Measurements from ENCODE around the gene TFCP2L1. TPM values are rescaled to one million over a fixed set of nuclear protein-coding genes. Genes with fewer than 3 reads are reported as not detected.

TFCP2L1 gene
- total RNA-seq, 1 donor from 2014 or later = 0.54 TPM

- Mint-ChIP-seq H3K4me1 (no peaks in the 10 kb centered on the region), H3K27ac (no peak overlapping the region), H3K27me3 (ENCODE audit: low read depth) (peaks cover 7% of the 10 kb centered on the region), H3K4me3 (no peak overlapping the region), H3K9me3 (no peaks in the 10 kb centered on the region), H3K36me3 (no peaks in the 10 kb centered on the region)
- DNase-seq (ENCODE audit: low spot score in 2 of 2, unreplicated experiment in 2 of 2) = no peak
- TF ChIP-seq CTCF (IDR thresholded peaks at IDR 0.05; ENCODE audit: unreplicated experiment) = no peak
Observed at GRCh38 chr2:121186261-121186660, 98.7 kb downstream of the TFCP2L1 start.

GRCh38 chr2:121185571-121186074, 99.4 kb downstream of the TFCP2L1 start:
- peaks cover 7% of the 10 kb centered on the region for H3K27me3 Mint-ChIP-seq (ENCODE audit: low read depth)
- TF ChIP-seq CTCF (IDR thresholded peaks at IDR 0.05; ENCODE audit: unreplicated experiment) = no peak
- no peaks in the 10 kb centered on the region for H3K4me1 Mint-ChIP-seq
- H3K36me3 Mint-ChIP-seq = no peaks in the 10 kb centered on the region
- H3K4me3 Mint-ChIP-seq = no peak overlapping the region
- no peaks in the 10 kb centered on the region for H3K9me3 Mint-ChIP-seq
- no peak overlapping the region for H3K27ac Mint-ChIP-seq
- no peak for DNase-seq (ENCODE audit: low spot score in 2 of 2, unreplicated experiment in 2 of 2)

- Mint-ChIP-seq H3K27ac (no peak overlapping the region), H3K4me3 (no peak overlapping the region), H3K36me3 (no peaks in the 10 kb centered on the region), H3K4me1 (no peaks in the 10 kb centered on the region), H3K27me3 (ENCODE audit: low read depth) (peaks cover 7% of the 10 kb centered on the region), H3K9me3 (no peaks in the 10 kb centered on the region)
- no peak for TF ChIP-seq CTCF (IDR thresholded peaks at IDR 0.05; ENCODE audit: unreplicated experiment)
- DNase-seq (ENCODE audit: low spot score in 2 of 2, unreplicated experiment in 2 of 2) = no peak
Observed at GRCh38 chr2:121185111-121185510, 99.9 kb downstream of the TFCP2L1 start.

- no peak for DNase-seq (ENCODE audit: low spot score in 2 of 2, unreplicated experiment in 2 of 2)
- no peak for TF ChIP-seq CTCF (IDR thresholded peaks at IDR 0.05; ENCODE audit: unreplicated experiment)
- no peak overlapping the region for H3K27ac Mint-ChIP-seq
- H3K9me3 Mint-ChIP-seq = no peaks in the 10 kb centered on the region
- H3K4me1 Mint-ChIP-seq = no peaks in the 10 kb centered on the region
- no peak overlapping the region for H3K4me3 Mint-ChIP-seq
- peaks cover 7% of the 10 kb centered on the region for H3K27me3 Mint-ChIP-seq (ENCODE audit: low read depth)
- H3K36me3 Mint-ChIP-seq = no peaks in the 10 kb centered on the region
Observed at GRCh38 chr2:121184248-121184862, 100.6 kb downstream of the TFCP2L1 start.

GRCh38 chr2:121182520-121182919, 102.5 kb downstream of the TFCP2L1 start:
- DNase-seq (ENCODE audit: low spot score in 2 of 2, unreplicated experiment in 2 of 2) = no peak
- H3K27ac Mint-ChIP-seq = no peak overlapping the region
- H3K9me3 Mint-ChIP-seq = no peaks in the 10 kb centered on the region
- H3K27me3 Mint-ChIP-seq (ENCODE audit: low read depth) = peaks cover 7% of the 10 kb centered on the region
- TF ChIP-seq CTCF (IDR thresholded peaks at IDR 0.05; ENCODE audit: unreplicated experiment) = no peak
- H3K4me1 Mint-ChIP-seq = no peaks in the 10 kb centered on the region
- H3K36me3 Mint-ChIP-seq = no peaks in the 10 kb centered on the region
- H3K4me3 Mint-ChIP-seq = no peak overlapping the region

All from mesothelial cell of epicardium (in vitro differentiated cells).